Measurements from ENCODE around the gene DRD5.

The DRD5 gene

DNA sequence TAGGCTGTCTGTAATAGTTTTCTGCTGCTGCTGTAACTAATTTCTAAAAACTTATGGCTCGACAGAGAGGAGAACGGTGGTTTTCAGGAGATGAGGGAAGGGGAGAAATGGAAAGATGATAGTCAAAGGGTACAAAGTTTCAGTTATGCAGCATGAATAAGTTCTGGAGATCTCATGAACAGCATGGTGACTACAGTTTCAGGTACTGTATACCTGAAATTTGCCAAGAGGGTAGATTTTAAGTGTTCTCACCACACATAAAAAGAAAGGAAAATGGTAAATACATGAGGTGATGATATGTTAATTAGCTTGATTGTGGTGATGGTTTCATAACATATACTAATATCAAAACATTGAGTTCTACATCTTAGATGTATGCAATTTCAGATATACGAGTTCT is 34.9 kb downstream of the DRD5 start:
- no peak for DNase-seq (ENCODE audit: low read depth in 2 of 2)

DNA sequence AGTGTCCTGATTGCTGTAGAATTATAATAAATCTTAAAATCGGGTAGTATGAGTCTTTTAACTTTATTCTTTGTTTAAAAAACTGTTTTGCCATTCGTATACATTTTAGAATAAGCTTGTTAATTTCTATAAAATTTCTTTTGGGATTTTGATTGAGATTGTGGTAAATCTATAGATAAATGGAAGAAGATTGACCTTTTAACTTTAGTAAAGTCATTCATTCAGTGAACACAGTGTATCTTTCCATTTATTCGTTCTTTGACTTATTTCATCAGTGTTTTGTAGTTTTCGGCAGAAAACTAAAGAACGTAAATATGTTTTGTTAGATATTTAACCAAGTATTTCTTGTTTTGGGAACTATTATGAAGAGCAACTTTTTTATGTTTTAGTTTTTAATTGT is 38.9 kb downstream of the DRD5 start:
- DNase-seq (ENCODE audit: low read depth in 2 of 2), result no peak

DNA sequence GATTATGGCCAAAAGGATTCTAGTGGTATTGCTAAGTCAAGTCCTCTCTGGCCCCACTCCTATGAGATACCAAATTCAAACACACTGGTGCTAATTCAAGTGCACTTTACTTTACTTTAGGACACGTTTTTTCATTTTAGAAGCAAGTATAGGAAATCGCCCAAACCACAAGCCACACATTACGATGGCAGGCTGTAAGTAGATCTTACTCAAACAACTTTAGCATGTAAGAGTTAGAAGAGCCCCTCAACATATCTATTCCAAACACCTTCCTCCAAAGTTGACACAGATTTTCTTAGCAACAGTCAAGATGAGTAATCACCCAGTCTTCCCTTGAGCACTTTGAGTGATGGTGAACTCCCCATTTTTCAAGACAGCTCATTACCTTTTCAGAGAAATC is 43.6 kb downstream of the DRD5 start:
- no peak for DNase-seq (ENCODE audit: low read depth in 2 of 2)

GRCh38 chr4:9826551-9826950 is 45.1 kb downstream of the DRD5 start:
- no peak for DNase-seq (ENCODE audit: low read depth in 2 of 2)

- no peak for DNase-seq (ENCODE audit: low read depth in 2 of 2)
Observed at GRCh38 chr4:9832640-9833039, 51.2 kb downstream of the DRD5 start.

DNA sequence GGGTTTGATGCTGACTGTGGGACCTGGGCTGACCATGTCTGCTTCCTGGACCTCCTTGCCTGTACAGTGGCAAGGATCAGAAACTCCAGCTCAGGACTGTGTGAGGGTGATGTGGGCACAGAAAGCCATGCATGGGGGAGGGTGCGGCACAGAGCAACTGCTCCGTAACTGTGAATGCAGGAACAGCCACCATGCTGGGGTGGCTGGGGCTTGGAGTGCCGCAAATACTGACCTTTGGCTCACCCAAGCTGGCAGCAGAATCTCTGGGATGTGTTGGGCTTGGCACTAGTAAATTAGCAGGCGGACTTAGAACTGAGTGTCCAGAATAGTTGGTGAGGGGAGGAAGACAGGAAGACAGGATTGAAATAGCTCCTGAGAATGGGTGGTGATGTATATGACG is 52.0 kb downstream of the DRD5 start:
- no peak for DNase-seq (ENCODE audit: low read depth in 2 of 2)
